Spleen (tissue), 7 donors: ENCODE data around the gene C16orf86.

Source experiments
- POLR2A ChIP-seq, 3 donors: fragments of 450-650 bp; IDR thresholded peaks; one replicate each; pipeline ENCODE4 v1.5.1; 2017; ENCODE audit warnings: antibody characterized with exemption in 3 of 3, mild to moderate bottlenecking in 1 of 3
- TF ChIP-seq, protein P1 (sequence below), 11 experiments: fragments of 200-600 bp in 7 of 11; fragments of 450-650 bp in 4 of 11; sonication (generic) in 4 of 11; IDR thresholded peaks in 8 of 11; conservative IDR thresholded peaks in 3 of 11; 1 replicate in 7 of 11; 2 replicates in 4 of 11; pipeline versions ENCODE4 v1.4.0 to v1.8.0; 2016 to 2021; ENCODE audit warnings: antibody characterized with exemption in 11 of 11, inconsistent platforms in 4 of 11, mild to moderate bottlenecking in 1 of 11
- donor health status: DM: no; HTN: no; CAD: no; lungs with moderate emphysema.
- donor health status: DM: no; HTN: no; CAD: no.
- donor health status: DM: no; HTN: no; CAD: no.

DNA sequence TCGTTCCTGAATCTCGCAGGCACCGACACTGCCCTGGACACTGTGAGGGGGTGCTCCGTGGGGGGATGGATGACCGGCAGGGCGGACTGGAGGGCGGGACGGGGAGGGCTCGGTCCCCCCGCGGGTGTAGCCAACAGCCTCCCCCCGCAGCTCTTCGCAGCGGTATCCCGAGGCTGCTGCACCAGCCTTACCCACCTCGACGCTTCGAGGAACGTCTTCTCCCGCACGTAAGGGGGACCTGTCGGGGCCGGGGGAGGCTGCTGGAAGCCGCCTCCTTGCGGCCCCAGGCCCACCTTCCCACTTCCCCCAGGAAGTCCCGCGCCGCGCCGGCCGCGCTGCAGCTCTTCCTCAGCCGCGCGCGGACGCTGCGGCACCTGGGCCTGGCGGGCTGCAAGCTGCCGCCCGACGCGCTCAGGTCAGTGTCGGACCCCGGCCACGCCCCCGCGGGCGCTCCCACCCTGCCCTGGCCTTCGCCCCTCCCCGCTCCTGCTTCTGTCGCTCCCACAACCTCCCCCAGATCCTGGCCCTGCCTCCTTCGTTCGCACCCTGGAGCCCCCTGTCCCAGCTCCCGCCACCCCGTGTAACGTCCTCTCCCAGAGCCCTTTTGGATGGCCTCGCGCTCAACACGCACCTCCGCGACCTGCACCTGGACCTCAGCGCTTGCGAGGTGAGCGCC, 18.4 kb upstream of the C16orf86 start:
- no peak for TF ChIP-seq POLR2A (IDR thresholded peaks at IDR 0.05)
- TF ChIP-seq, protein P1, sequence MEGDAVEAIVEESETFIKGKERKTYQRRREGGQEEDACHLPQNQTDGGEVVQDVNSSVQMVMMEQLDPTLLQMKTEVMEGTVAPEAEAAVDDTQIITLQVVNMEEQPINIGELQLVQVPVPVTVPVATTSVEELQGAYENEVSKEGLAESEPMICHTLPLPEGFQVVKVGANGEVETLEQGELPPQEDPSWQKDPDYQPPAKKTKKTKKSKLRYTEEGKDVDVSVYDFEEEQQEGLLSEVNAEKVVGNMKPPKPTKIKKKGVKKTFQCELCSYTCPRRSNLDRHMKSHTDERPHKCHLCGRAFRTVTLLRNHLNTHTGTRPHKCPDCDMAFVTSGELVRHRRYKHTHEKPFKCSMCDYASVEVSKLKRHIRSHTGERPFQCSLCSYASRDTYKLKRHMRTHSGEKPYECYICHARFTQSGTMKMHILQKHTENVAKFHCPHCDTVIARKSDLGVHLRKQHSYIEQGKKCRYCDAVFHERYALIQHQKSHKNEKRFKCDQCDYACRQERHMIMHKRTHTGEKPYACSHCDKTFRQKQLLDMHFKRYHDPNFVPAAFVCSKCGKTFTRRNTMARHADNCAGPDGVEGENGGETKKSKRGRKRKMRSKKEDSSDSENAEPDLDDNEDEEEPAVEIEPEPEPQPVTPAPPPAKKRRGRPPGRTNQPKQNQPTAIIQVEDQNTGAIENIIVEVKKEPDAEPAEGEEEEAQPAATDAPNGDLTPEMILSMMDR (IDR thresholded peaks at IDR 0.05 in 8 of 11, conservative IDR thresholded peaks at IDR 0.05 in 3 of 11), result no peak
